Trophoblast cell (in vitro differentiated cells and primary cell): ENCODE data around the gene KRTAP10-7.

Experiments
- DNase-seq, 2 donors: peaks; one replicate each; pipeline ENCODE4 v3.0.0-alpha.2; 2016
- H2AFZ ChIP-seq: 2 replicates; pipeline ENCODE4 v1.6.1; 2013; ENCODE audit warnings: low read length, moderate library complexity, mild to moderate bottlenecking; ENCODE audit not compliant: insufficient read depth, poor library complexity
- H2AK5ac ChIP-seq: 2 replicates; pipeline ENCODE4 v1.6.1; 2013; ENCODE audit warnings: mild to moderate bottlenecking, low read length
- H2BK120ac ChIP-seq: 2 replicates; pipeline ENCODE4 v1.6.1; 2013; ENCODE audit warnings: low read length, mild to moderate bottlenecking, moderate library complexity; ENCODE audit not compliant: insufficient read depth, poor library complexity
- H2BK12ac ChIP-seq: 2 replicates; pipeline ENCODE4 v1.6.1; 2013; ENCODE audit warnings: mild to moderate bottlenecking, low read length, moderate library complexity
- H2BK5ac ChIP-seq: 2 replicates; pipeline ENCODE4 v1.6.1; 2013; ENCODE audit warnings: low read length, low read depth, moderate library complexity, mild to moderate bottlenecking; ENCODE audit not compliant: poor library complexity
- H3K14ac ChIP-seq: 2 replicates; pipeline ENCODE4 v1.6.1; 2013; ENCODE audit warnings: mild to moderate bottlenecking, low read length
- H3K18ac ChIP-seq: 2 replicates; pipeline ENCODE4 v1.6.1; 2013; ENCODE audit warnings: mild to moderate bottlenecking, low read length
- H3K23ac ChIP-seq: 2 replicates; pipeline ENCODE4 v1.6.1; 2013; ENCODE audit warnings: low read length
- H3K27ac ChIP-seq: 2 replicates; pipeline ENCODE4 v1.5.1; 2013; ENCODE audit warnings: low read depth, mild to moderate bottlenecking, inconsistent platforms, low read length, moderate library complexity
- H3K27me3 ChIP-seq: 2 replicates; pipeline ENCODE4 v1.6.1; 2013; ENCODE audit warnings: inconsistent platforms, mild to moderate bottlenecking, low read length, moderate library complexity; ENCODE audit not compliant: insufficient read depth
- H3K36me3 ChIP-seq, 2 experiments: 1 replicate in 1 of 2; 2 replicates in 1 of 2; pipeline ENCODE4 v1.6.1; 2013; ENCODE audit warnings: low read length in 2 of 2, mild to moderate bottlenecking in 2 of 2, moderate library complexity in 1 of 2; ENCODE audit not compliant: insufficient read depth in 2 of 2, control insufficient read depth in 1 of 2
- H3K4ac ChIP-seq: 2 replicates; pipeline ENCODE4 v1.6.1; 2013; ENCODE audit warnings: low read depth, mild to moderate bottlenecking, low read length, moderate library complexity
- H3K4me1 ChIP-seq, 2 experiments: 1 replicate in 1 of 2; 2 replicates in 1 of 2; pipeline ENCODE4 v1.6.1; 2013; ENCODE audit warnings: low read length in 2 of 2, mild to moderate bottlenecking in 2 of 2, moderate library complexity in 1 of 2; ENCODE audit not compliant: insufficient read depth in 2 of 2, control insufficient read depth in 1 of 2
- H3K4me2 ChIP-seq: 2 replicates; pipeline ENCODE4 v1.6.1; 2013; ENCODE audit warnings: inconsistent platforms, mild to moderate bottlenecking, low read length, moderate library complexity
- H3K4me3 ChIP-seq: 2 replicates; pipeline ENCODE4 v1.5.1; 2013; ENCODE audit warnings: mild to moderate bottlenecking, low read depth, low read length, inconsistent platforms
- H3K79me1 ChIP-seq: one replicate; pipeline ENCODE4 v1.6.1; 2013; ENCODE audit warnings: low read length
- H3K79me2 ChIP-seq: 2 replicates; pipeline ENCODE4 v1.6.1; 2013; ENCODE audit warnings: low read length, mild to moderate bottlenecking; ENCODE audit not compliant: control insufficient read depth, insufficient read depth, poor library complexity
- H3K9ac ChIP-seq: 2 replicates; pipeline ENCODE4 v1.6.1; 2013; ENCODE audit warnings: mild to moderate bottlenecking, low read length
- H3K9me3 ChIP-seq: 2 replicates; pipeline ENCODE4 v1.6.1; 2013; ENCODE audit warnings: low read depth, mild to moderate bottlenecking, control low read depth, inconsistent platforms, low read length; ENCODE audit not compliant: insufficient read depth
- H4K12ac ChIP-seq: 2 replicates; pipeline ENCODE4 v1.6.1; 2013; ENCODE audit warnings: low read depth, mild to moderate bottlenecking, low read length, moderate library complexity
- H4K8ac ChIP-seq: 2 replicates; pipeline ENCODE4 v1.6.1; 2013; ENCODE audit warnings: low read depth, mild to moderate bottlenecking, low read length, moderate library complexity
- H4K91ac ChIP-seq: one replicate; pipeline ENCODE4 v1.6.1; 2013; ENCODE audit warnings: low read depth, mild to moderate bottlenecking, low read length, moderate library complexity
- WGBS: extraction: QIAGEN DNeasy Blood & Tissue Kit; methylation state at CpG from one replicate; pipeline ENCODE4 v1.1.7; 2013; ENCODE audit warnings: missing lambda C conversion rate; ENCODE audit not compliant: insufficient read length, insufficient coverage; ENCODE audit errors: extremely low coverage; 5-methylcytosine and 5-hydroxymethylcytosine counted together

KRTAP10-7 gene

DNA sequence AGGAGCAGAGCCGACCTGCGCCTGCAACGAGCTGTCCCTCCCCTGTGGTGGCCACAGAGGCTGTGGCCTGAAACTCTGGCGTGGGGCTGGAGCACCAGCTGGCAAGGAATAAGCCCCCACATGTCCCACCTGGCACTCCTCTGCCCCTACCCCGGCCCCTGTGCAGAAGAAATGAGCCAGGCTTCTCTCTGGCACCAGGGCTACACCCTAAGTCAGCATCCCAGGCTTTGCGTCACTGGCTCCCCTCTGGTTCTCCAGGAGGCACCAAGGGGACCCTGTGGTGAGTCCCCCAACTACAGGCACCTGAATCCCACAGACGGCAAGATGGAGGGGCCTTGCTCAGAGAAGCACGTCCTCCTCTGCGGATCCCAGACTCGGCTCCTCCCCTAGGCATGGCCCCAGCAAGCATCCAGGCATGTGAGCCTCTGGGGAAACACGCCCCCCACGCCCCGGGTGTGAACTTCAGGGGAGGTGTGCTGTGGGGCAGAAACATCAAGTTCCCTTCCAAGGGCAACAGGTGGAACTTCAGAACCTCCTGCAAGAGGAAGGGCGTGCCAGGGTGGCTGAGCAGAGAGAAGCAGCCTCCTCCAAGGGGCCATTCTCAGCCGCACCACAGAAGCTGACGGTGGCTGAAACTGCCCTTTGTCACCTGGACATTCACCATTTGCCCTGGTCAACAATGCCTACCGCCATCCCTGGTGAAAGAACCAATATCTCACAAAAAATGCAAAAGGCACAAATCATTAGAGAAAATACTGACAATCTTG lies 2.9 kb downstream of the KRTAP10-7 start:
- Histone ChIP-seq H3K23ac (no peak overlapping the region), H3K4me1 (no peaks in the 10 kb centered on the region), H3K4me3 (no peak overlapping the region), H4K12ac (no peak overlapping the region), H3K18ac (no peak overlapping the region), H4K91ac (no peak overlapping the region), H3K79me2 (no peaks in the 10 kb centered on the region), H3K27ac (no peak overlapping the region), H2AFZ (no peak overlapping the region), H2AK5ac (no peak overlapping the region), H3K9me3 (peaks cover 7% of the 10 kb centered on the region), H3K9ac (no peak overlapping the region), H4K8ac (no peak overlapping the region), H3K79me1 (no peaks in the 10 kb centered on the region), H2BK120ac (no peak overlapping the region), H2BK12ac (no peak overlapping the region), H3K36me3 (no peaks in the 10 kb centered on the region), H3K14ac (no peak overlapping the region), H3K4me2 (no peak overlapping the region), H3K27me3 (no peaks in the 10 kb centered on the region), H2BK5ac (no peak overlapping the region), H3K4ac (no peak overlapping the region)
- WGBS, result no CpG with 5 or more reads among the region's 17 CpGs
- no peak for DNase-seq

DNA sequence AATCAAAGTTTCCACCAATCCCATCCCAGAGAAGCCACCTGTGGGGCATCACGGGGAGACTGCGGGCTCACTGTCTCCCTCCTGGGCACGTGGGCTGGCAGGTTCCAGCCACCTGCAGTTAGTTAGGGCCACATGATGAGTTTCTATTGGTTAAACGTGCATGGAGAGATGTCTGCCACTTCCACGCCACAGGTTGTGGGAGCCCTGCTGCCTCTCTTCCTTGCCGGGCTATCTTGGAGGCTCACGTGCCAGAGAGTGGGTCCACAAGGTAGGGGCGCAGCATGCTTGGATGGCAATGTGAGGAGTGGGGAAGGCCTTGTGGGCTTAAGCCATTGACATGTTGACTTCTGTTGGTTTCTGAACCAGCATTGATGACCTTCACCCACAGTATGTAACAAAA lies 3.5 kb downstream of the KRTAP10-7 start:
- no peak overlapping the region for H3K14ac ChIP-seq
- H3K4ac ChIP-seq, result no peak overlapping the region
- H3K36me3 ChIP-seq, result no peaks in the 10 kb centered on the region
- no peak overlapping the region for H2BK120ac ChIP-seq
- H2BK12ac ChIP-seq, result no peak overlapping the region
- H3K79me1 ChIP-seq, result no peaks in the 10 kb centered on the region
- no peak overlapping the region for H2AK5ac ChIP-seq
- no CpG with 5 or more reads among the region's 8 CpGs for WGBS
- H3K23ac ChIP-seq, result no peak overlapping the region
- H3K27ac ChIP-seq, result no peak overlapping the region
- no peaks in the 10 kb centered on the region for H3K79me2 ChIP-seq
- no peak overlapping the region for H3K4me3 ChIP-seq
- H3K18ac ChIP-seq, result no peak overlapping the region
- no peak overlapping the region for H2AFZ ChIP-seq
- no peaks in the 10 kb centered on the region for H3K27me3 ChIP-seq
- no peaks in the 10 kb centered on the region for H3K4me1 ChIP-seq
- H3K9ac ChIP-seq, result no peak overlapping the region
- H3K9me3 ChIP-seq, result peaks cover 7% of the 10 kb centered on the region
- no peak overlapping the region for H4K8ac ChIP-seq
- H4K91ac ChIP-seq, result no peak overlapping the region
- no peak overlapping the region for H4K12ac ChIP-seq
- H2BK5ac ChIP-seq, result no peak overlapping the region
- no peak for DNase-seq
- H3K4me2 ChIP-seq, result no peak overlapping the region

DNA sequence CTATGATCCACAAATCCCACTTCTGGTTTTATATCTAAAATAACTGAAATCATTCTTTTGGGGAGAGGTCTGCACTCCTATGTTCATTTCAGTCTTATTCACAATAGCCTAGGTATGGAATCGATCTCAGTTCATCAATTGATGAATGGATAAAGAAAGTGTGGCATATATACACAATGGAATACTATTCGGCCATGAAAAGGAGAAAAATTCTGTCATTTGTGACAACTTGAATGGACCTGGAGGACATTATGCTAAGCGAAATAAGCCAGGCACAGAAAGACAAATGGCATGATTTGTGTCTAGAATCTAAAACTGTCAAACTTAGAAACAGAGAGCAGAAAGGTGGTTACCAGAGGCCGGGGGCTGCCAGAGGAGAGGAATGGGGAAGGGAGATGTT lies 6.1 kb downstream of the KRTAP10-7 start:
- H2AK5ac ChIP-seq, result no peak overlapping the region
- no peak overlapping the region for H2BK12ac ChIP-seq
- H2BK5ac ChIP-seq, result no peak overlapping the region
- no peak overlapping the region for H2AFZ ChIP-seq
- no peaks in the 10 kb centered on the region for H3K79me2 ChIP-seq
- no peak overlapping the region for H3K9ac ChIP-seq
- H4K12ac ChIP-seq, result no peak overlapping the region
- H3K4me2 ChIP-seq, result no peak overlapping the region
- WGBS, result no CpG with 5 or more reads among the region's 4 CpGs
- H3K18ac ChIP-seq, result no peak overlapping the region
- H3K27ac ChIP-seq, result no peak overlapping the region
- no peaks in the 10 kb centered on the region for H3K4me1 ChIP-seq
- H4K8ac ChIP-seq, result no peak overlapping the region
- H3K36me3 ChIP-seq, result no peaks in the 10 kb centered on the region
- no peak overlapping the region for H2BK120ac ChIP-seq
- no peak overlapping the region for H3K4me3 ChIP-seq
- H3K4ac ChIP-seq, result no peak overlapping the region
- DNase-seq, result no peak
- H4K91ac ChIP-seq, result no peak overlapping the region
- H3K27me3 ChIP-seq, result no peaks in the 10 kb centered on the region
- no peak overlapping the region for H3K14ac ChIP-seq
- H3K79me1 ChIP-seq, result no peaks in the 10 kb centered on the region
- H3K9me3 ChIP-seq, result peaks cover 9% of the 10 kb centered on the region
- no peak overlapping the region for H3K23ac ChIP-seq

DNA sequence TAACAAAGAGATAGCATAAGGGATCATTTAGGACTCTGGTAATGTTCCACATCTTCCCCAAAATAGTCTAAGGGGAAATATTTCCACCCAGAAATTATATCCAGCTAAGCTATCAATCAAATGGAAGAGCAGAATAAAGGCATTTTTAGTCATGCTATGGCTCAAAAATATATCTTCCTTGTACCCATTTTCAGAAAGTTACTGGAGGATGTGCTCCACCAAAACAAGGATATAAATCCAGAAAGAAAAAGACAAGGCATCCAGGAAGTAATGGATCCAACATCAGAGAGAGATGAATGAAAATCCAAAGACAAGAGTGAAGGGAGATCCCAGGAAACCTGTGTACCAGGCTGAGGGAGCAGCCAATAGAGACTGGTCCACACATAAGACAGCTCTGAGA lies 8.8 kb downstream of the KRTAP10-7 start:
- H3K36me3 ChIP-seq, result no peaks in the 10 kb centered on the region
- no peak overlapping the region for H3K18ac ChIP-seq
- H3K9ac ChIP-seq, result no peak overlapping the region
- H4K8ac ChIP-seq, result no peak overlapping the region
- no peak overlapping the region for H4K12ac ChIP-seq
- H3K79me2 ChIP-seq, result no peaks in the 10 kb centered on the region
- no peak overlapping the region for H2BK120ac ChIP-seq
- H3K14ac ChIP-seq, result no peak overlapping the region
- H3K4me3 ChIP-seq, result no peak overlapping the region
- no peak overlapping the region for H3K4ac ChIP-seq
- H2BK5ac ChIP-seq, result no peak overlapping the region
- no peaks in the 10 kb centered on the region for H3K27me3 ChIP-seq
- no peaks in the 10 kb centered on the region for H3K79me1 ChIP-seq
- H3K4me1 ChIP-seq, result no peaks in the 10 kb centered on the region
- no peak overlapping the region for H2AFZ ChIP-seq
- H2BK12ac ChIP-seq, result no peak overlapping the region
- H3K23ac ChIP-seq, result no peak overlapping the region
- H2AK5ac ChIP-seq, result no peak overlapping the region
- DNase-seq, result no peak
- H4K91ac ChIP-seq, result no peak overlapping the region
- no peak overlapping the region for H3K4me2 ChIP-seq
- H3K9me3 ChIP-seq, result peaks cover 17% of the 10 kb centered on the region
- no peak overlapping the region for H3K27ac ChIP-seq
